Activated naive CD4-positive, alpha-beta T cell treated with anti-CD3 and anti-CD28 coated beads for 36 hours (primary cell): ENCODE data around the gene ADGRA1. TPM values are rescaled to one million over a fixed set of nuclear protein-coding genes. Genes with fewer than 3 reads are reported as not detected.

Experiments
- CTCF ChIA-PET: fragments of 350-600 bp; sonication (Branson Sonifier 250); formaldehyde crosslinking; loops from one replicate; lab custom pipeline; 2021; ENCODE audit warnings: antibody characterized with exemption; lab: Charles Lee
- DNase-seq: peaks from one replicate; pipeline ENCODE4 v3.0.0-alpha.2; 2020
- H3K27ac Mint-ChIP-seq: one replicate; pipeline ENCODE4 v1.8.0; 2021; ENCODE audit warnings: mild to moderate bottlenecking, mixed read lengths
- H3K27me3 Mint-ChIP-seq: one replicate; pipeline ENCODE4 v1.8.0; 2021; ENCODE audit warnings: low read depth, mixed read lengths
- H3K36me3 Mint-ChIP-seq: one replicate; pipeline ENCODE4 v1.8.0; 2021; ENCODE audit warnings: low read depth, mixed read lengths
- H3K4me1 Mint-ChIP-seq: one replicate; pipeline ENCODE4 v1.8.0; 2021; ENCODE audit warnings: low read depth, mixed read lengths
- H3K4me3 Mint-ChIP-seq: one replicate; pipeline ENCODE4 v1.8.0; 2021; ENCODE audit warnings: mild to moderate bottlenecking, moderate library complexity, mixed read lengths
- H3K9me3 Mint-ChIP-seq: one replicate; pipeline ENCODE4 v1.8.0; 2021; ENCODE audit warnings: mixed read lengths
- intact Hi-C: fragments of 100-400 bp; cut with micrococcal nuclease; formaldehyde crosslinking; loops from one replicate; pipeline ENCODE4 v1.15.1; 2023
- total RNA-seq, 2 experiments: library from RNA; stranded (reverse); gene quantifications; one replicate each; pipeline ENCODE4 v1.2.3, GENCODE V29; 2021

The ADGRA1 gene
- total RNA-seq, 2 experiments from 2014 or later, result not detected

- Mint-ChIP-seq H3K4me3 (no peak overlapping the region), H3K27ac (no peak overlapping the region), H3K27me3 (no peaks in the 10 kb centered on the region), H3K4me1 (peaks cover 15% of the 10 kb centered on the region), H3K9me3 (no peaks in the 10 kb centered on the region), H3K36me3 (no peaks in the 10 kb centered on the region)
- CTCF ChIA-PET, result interaction anchor here (1.3 kb wide), 1 partner anchor 8 kb away, joined by 3 read pairs; no protein-coding TSS in a partner anchor
- intact Hi-C loops, result no loop called here
- no peak for DNase-seq
Observed at GRCh38 chr10:133059093-133059470, 28.6 kb upstream of the ADGRA1 start.

- H3K4me1 Mint-ChIP-seq, result peaks cover 15% of the 10 kb centered on the region
- no peaks in the 10 kb centered on the region for H3K27me3 Mint-ChIP-seq
- no peak for DNase-seq
- intact Hi-C loops, result no loop called here
- CTCF ChIA-PET, result no interaction called here
- no peaks in the 10 kb centered on the region for H3K36me3 Mint-ChIP-seq
- no peak overlapping the region for H3K27ac Mint-ChIP-seq
- no peak overlapping the region for H3K4me3 Mint-ChIP-seq
- H3K9me3 Mint-ChIP-seq, result no peaks in the 10 kb centered on the region
Observed at GRCh38 chr10:133059571-133059970, 28.2 kb upstream of the ADGRA1 start.

DNA sequence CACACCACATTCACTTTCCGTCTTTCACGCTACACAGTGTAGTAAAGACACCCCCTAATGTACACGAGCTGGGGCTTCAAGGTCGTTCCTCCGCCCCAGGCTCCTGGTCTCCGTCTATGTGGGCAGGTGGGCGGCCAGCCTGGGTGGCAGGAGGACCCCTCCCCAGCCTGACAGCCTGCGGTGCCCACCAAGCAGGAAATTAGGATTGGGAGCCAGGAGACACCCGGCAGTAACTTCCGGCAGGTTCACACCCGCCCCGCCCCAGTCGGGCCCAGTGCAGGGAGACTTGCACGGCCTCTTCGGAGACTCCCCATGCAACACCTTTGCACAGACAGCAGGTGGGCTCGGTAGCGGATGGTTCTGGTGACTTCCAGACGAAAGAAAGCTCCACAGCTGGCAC lies 27.7 kb upstream of the ADGRA1 start:
- H3K4me3 Mint-ChIP-seq, result no peak overlapping the region
- no peaks in the 10 kb centered on the region for H3K36me3 Mint-ChIP-seq
- intact Hi-C loops, result no loop called here
- no peak for DNase-seq
- peaks cover 15% of the 10 kb centered on the region for H3K4me1 Mint-ChIP-seq
- no peaks in the 10 kb centered on the region for H3K27me3 Mint-ChIP-seq
- H3K27ac Mint-ChIP-seq, result no peak overlapping the region
- no peaks in the 10 kb centered on the region for H3K9me3 Mint-ChIP-seq
- CTCF ChIA-PET, result interaction anchor here (0.7 kb wide), 1 partner anchor 44 kb away, joined by 3 read pairs; no protein-coding TSS in a partner anchor

GRCh38 chr10:133060466-133060865 lies 27.3 kb upstream of the ADGRA1 start:
- Mint-ChIP-seq H3K36me3 (no peaks in the 10 kb centered on the region), H3K27ac (no peak overlapping the region), H3K27me3 (no peaks in the 10 kb centered on the region), H3K4me3 (no peak overlapping the region), H3K9me3 (no peaks in the 10 kb centered on the region), H3K4me1 (peaks cover 15% of the 10 kb centered on the region)
- no peak for DNase-seq
- intact Hi-C loops, result no loop called here
- CTCF ChIA-PET, result interaction anchor here (0.7 kb wide), 1 partner anchor 43 kb away, joined by 3 read pairs; no protein-coding TSS in a partner anchor

GRCh38 chr10:133060881-133061280 lies 26.8 kb upstream of the ADGRA1 start:
- Mint-ChIP-seq H3K27ac (no peak overlapping the region), H3K9me3 (no peaks in the 10 kb centered on the region), H3K4me3 (no peak overlapping the region), H3K27me3 (no peaks in the 10 kb centered on the region), H3K36me3 (no peaks in the 10 kb centered on the region), H3K4me1 (peaks cover 15% of the 10 kb centered on the region)
- intact Hi-C loops, result no loop called here
- CTCF ChIA-PET, result interaction anchor here (0.7 kb wide), 1 partner anchor 43 kb away, joined by 3 read pairs; no protein-coding TSS in a partner anchor
- DNase-seq, result no peak

DNA sequence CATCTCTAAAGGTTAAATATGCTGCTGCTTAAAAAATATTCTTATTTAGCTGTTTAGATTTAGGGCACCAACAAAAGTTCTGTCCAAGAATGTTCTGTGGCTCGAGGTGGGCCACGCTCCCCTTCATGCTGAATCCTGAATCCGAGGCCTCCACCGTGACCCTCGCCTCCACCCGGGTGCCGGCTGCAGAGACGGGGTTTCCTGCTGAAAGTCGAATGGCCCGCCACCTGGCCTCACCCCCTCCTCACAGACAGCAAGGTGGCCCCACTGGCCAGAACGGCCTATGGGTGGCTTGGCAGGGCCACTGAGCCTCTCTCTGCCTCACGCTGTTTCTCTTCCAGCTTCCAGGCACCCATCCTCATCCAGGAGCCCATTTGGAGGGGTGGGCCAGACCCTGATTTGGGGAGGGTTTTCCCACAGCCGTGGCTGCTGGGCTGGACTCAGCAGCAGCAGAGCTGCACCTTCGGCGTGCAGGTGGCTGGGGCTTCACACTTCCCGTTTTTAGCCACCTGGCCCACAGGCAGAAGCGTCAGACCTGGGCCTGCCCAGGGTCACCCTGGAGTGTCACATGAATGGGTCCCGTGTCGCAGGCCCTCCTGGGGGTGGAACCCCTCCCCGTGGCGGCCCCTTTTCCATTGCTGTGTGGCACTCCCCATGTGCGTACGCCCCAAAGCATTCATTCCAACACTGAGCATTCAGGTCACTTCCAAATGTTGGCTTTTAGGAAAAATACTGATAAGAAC lies 26.3 kb upstream of the ADGRA1 start:
- DNase-seq, result no peak
- Mint-ChIP-seq H3K36me3 (no peaks in the 10 kb centered on the region), H3K4me3 (no peak overlapping the region), H3K9me3 (no peaks in the 10 kb centered on the region), H3K27me3 (no peaks in the 10 kb centered on the region), H3K27ac (no peak overlapping the region), H3K4me1 (peaks cover 15% of the 10 kb centered on the region)
- CTCF ChIA-PET, result no interaction called here
- intact Hi-C loops, result no loop called here

DNA sequence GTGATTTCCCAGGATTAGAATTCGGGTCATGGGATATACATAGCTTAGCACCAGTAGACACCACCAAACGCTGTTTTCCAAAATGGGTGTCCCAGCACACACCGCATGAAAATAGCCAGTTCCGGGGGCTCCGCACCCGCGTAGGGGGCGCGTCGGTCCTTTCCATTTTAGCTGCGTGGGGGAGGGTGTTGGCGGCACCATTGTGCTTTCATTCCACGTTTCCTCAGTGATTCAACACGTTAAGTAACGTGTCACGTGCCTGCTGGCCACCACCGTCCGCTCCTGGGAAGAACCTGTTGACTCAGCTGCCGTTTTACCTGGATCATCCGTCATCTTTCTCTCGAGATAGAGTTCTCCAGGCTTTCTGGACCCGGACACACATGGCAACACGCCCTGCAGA lies 25.6 kb upstream of the ADGRA1 start:
- Mint-ChIP-seq H3K9me3 (no peaks in the 10 kb centered on the region), H3K4me3 (no peak overlapping the region), H3K27ac (no peak overlapping the region), H3K27me3 (no peaks in the 10 kb centered on the region), H3K4me1 (peaks cover 15% of the 10 kb centered on the region), H3K36me3 (no peaks in the 10 kb centered on the region)
- DNase-seq, result no peak
- intact Hi-C loops, result no loop called here
- CTCF ChIA-PET, result no interaction called here

DNA sequence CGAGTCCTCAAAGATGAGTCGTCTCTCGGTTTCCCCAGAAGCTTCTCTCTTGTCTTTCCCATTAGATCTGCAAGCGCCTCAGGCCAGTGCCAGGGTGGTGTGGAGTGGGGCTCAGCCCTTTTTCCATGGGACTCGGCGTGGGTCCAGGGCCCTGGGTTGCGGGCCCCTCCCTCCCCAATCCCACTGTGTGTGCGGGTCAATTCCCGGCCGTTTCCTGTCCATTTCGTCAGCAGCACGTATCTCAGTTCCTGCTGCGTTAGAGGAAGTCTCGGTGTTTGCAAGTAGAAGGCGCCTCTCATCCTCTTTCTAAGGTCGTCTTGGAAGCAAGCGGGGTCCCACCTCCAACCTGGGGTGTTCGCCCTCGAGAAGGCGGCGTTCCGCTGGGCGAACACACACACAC lies 25.1 kb upstream of the ADGRA1 start:
- CTCF ChIA-PET, result no interaction called here
- no peak overlapping the region for H3K27ac Mint-ChIP-seq
- H3K36me3 Mint-ChIP-seq, result no peaks in the 10 kb centered on the region
- H3K4me3 Mint-ChIP-seq, result no peak overlapping the region
- DNase-seq, result no peak
- no peaks in the 10 kb centered on the region for H3K27me3 Mint-ChIP-seq
- no peaks in the 10 kb centered on the region for H3K9me3 Mint-ChIP-seq
- intact Hi-C loops, result no loop called here
- peaks cover 12% of the 10 kb centered on the region for H3K4me1 Mint-ChIP-seq

- Mint-ChIP-seq H3K4me3 (no peak overlapping the region), H3K9me3 (no peaks in the 10 kb centered on the region), H3K36me3 (no peaks in the 10 kb centered on the region), H3K27me3 (no peaks in the 10 kb centered on the region), H3K27ac (no peak overlapping the region), H3K4me1 (no peaks in the 10 kb centered on the region)
- DNase-seq, result no peak
- intact Hi-C loops, result no loop called here
- CTCF ChIA-PET, result interaction anchor here (0.6 to 1.5 kb wide), 2 partner anchors 9 to 38 kb away, joined by 3 read pairs; no protein-coding TSS in a partner anchor
Observed at GRCh38 chr10:133067149-133068105, 20.3 kb upstream of the ADGRA1 start.

DNA sequence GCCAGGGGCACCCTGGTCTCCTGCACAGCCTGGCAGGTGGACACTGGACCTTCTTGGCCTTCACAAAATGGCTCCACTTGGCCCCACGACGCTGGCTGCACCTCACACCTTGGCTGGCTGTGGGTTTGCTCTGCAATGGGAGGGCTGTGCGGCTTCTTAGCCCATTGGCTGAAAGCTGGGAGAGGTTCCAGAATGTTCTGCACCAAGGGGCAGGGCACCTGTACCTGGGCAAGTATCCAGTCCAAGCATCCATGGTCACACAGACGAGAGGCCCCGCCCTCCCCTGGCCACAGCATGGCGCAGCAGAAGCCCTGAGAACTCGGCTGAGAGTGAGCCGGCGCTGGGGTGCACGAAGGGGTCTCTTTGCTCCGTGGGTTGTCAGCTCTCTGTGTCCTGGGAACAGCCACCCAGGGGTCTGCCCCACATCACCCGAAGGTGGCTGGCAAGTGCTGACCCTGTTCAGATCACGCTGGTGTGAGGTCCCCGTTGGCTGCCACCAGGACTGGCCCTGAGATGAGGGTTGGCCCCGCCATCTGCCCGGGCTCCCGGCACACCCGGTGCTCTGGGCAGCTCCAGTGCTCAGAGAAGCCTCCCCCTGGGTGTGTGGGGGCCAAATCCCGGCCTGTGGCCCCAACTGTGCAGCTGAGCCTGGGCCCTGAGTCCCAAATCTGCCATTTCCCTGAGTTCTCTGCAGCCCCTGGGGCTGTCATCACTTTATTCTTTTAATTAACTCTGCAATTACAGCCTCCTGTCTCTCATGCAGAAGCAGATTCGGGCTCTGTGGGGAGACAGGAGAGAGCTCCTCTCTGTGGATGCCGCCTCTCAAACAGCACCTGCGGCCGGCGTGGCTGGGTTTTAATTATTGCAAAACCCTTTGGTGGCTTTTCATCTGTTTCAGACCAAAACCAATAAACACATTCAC lies 19.4 kb upstream of the ADGRA1 start:
- Mint-ChIP-seq H3K4me3 (no peak overlapping the region), H3K27ac (no peak overlapping the region), H3K36me3 (no peaks in the 10 kb centered on the region), H3K9me3 (no peaks in the 10 kb centered on the region), H3K4me1 (no peaks in the 10 kb centered on the region), H3K27me3 (no peaks in the 10 kb centered on the region)
- CTCF ChIA-PET, result interaction anchor here (1.5 kb wide), 1 partner anchor 10 kb away, joined by 3 read pairs; no protein-coding TSS in a partner anchor
- DNase-seq, result no peak
- intact Hi-C loops, result no loop called here

GRCh38 chr10:133069033-133069525 lies 18.6 kb upstream of the ADGRA1 start:
- Mint-ChIP-seq H3K27me3 (no peaks in the 10 kb centered on the region), H3K9me3 (no peaks in the 10 kb centered on the region), H3K27ac (no peak overlapping the region), H3K4me3 (no peak overlapping the region), H3K36me3 (no peaks in the 10 kb centered on the region), H3K4me1 (no peaks in the 10 kb centered on the region)
- no peak for DNase-seq
- intact Hi-C loops, result no loop called here
- CTCF ChIA-PET, result no interaction called here
